Skeletal muscle tissue (tissue), 4 donors: ENCODE data around the gene WFDC10A. TPM values are rescaled to one million over a fixed set of nuclear protein-coding genes. Genes with fewer than 3 reads are reported as not detected.
"Not testable (repeated sequence)": the region's sequence is repeated elsewhere in the genome, so short reads cannot be mapped to it uniquely, and the experiment has no call there.

Source experiments
- H3K27ac ChIP-seq: one replicate; pipeline ENCODE4 v1.7.0; 2013; ENCODE audit warnings: mild to moderate bottlenecking, low read depth, low read length, inconsistent platforms
- H3K27me3 ChIP-seq, 3 donors: one replicate each; pipeline ENCODE4 v1.7.0; 2013; ENCODE audit warnings: low read length in 3 of 3; ENCODE audit not compliant: control insufficient read depth in 3 of 3, insufficient read depth in 3 of 3
- H3K36me3 ChIP-seq, 3 donors: one replicate each; pipeline ENCODE4 v1.7.0; 2013; ENCODE audit warnings: low read length in 3 of 3; ENCODE audit not compliant: control insufficient read depth in 3 of 3, insufficient read depth in 3 of 3
- H3K4me1 ChIP-seq, 3 donors: one replicate each; pipeline ENCODE4 v1.7.0; 2013; ENCODE audit warnings: low read length in 3 of 3, mild to moderate bottlenecking in 3 of 3; ENCODE audit not compliant: control insufficient read depth in 3 of 3, insufficient read depth in 3 of 3
- H3K4me3 ChIP-seq, 3 donors: one replicate each; pipeline ENCODE4 v1.7.0; 2013; ENCODE audit warnings: low read length in 3 of 3
- H3K9ac ChIP-seq, 3 donors: one replicate each; pipeline ENCODE4 v1.7.0; 2013; ENCODE audit warnings: low read length in 3 of 3, mild to moderate bottlenecking in 3 of 3, moderate library complexity in 2 of 3, low read depth in 1 of 3
- H3K9me3 ChIP-seq, 3 donors: one replicate each; pipeline ENCODE4 v1.7.0; 2013; ENCODE audit warnings: low read length in 3 of 3; ENCODE audit not compliant: control insufficient read depth in 3 of 3
- total RNA-seq: library from RNA; depleted of rRNA; stranded (reverse); fragments of >200 nt; gene quantifications from one replicate; pipeline ENCODE4 v1.2.3, GENCODE V29; 2014
- donor health status: Osteomylitis.

WFDC10A gene
- total RNA-seq, 1 donor from 2014 or later: not detected

DNA sequence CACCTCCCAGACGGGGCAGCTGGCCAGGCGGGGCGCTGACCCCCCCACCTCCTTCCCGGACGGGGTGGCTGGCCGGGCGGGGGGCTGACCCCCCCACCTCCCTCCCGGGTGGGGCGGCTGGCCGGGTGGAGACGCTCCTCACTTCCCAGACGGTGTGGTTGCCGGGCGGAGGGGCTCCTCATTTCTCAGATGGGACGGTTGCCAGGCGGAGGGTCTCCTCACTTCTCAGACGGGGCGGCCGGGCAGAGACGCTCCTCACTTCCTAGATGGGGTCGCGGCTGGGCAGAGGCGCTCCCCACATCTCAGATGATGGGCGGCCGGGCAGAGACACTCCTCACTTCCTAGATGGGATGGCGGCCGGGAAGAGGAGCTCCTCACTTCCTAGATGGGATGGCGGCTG is 16.3 kb downstream of the WFDC10A start:
- H3K27ac ChIP-seq, H3K36me3 ChIP-seq, H3K27me3 ChIP-seq, H3K4me1 ChIP-seq, H3K9ac ChIP-seq, H3K9me3 ChIP-seq, H3K4me3 ChIP-seq: not testable (repeated sequence)

DNA sequence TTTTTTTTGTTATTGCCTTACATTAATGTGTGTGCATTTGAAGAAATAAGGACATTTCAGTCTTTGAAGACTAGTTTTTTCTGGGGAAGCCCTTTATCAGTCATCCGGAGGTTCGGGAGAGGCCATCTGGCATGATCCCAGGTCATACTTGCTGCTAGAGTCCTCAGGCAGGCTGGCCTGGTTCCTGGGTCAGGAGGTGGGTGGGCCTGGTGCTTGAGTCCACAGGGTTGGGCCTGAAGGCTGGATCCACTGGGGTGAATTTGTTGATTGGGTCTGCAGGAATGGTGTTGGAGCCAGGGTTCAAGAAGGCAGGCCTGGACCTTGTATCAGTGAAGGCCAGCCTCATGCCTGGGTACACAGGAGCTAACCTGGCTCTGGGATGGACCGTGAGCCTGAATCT is 17.3 kb downstream of the WFDC10A start:
- no peak overlapping the region for H3K9ac ChIP-seq
- no peaks in the 10 kb centered on the region for H3K27me3 ChIP-seq
- H3K27ac ChIP-seq: no peak overlapping the region
- no peaks in the 10 kb centered on the region for H3K9me3 ChIP-seq
- no peaks in the 10 kb centered on the region for H3K36me3 ChIP-seq
- no peaks in the 10 kb centered on the region for H3K4me1 ChIP-seq
- H3K4me3 ChIP-seq: no peak overlapping the region

DNA sequence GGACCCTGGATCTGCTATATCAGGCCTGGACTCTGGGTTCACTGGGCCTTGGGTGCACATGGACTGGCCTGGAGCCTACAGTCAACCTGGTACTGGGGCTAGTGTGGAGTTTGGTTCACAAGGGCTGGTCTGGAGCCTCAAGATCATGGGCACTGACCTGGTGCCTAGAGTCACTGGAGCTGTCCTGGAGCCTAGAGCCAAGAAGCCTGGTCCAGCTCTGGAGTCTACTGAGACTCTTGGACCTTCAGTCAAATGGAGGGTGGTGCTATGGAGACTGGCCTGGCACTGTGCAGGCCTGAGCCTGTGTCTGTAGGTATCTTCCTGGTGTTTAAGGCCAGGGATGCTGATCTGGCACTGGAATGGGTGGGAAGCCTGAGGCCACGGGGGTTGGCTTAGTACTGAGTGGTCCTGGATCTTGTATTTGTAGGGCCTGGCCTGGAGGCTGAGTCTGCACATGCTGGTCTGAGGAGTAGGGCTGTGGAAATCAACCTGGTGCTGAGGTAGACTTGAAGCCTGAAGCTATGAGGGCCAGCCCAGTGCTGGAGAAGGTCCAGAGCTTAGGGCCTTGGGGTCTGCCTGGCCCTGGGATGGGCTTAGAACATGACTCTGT is 18.0 kb downstream of the WFDC10A start:
- Histone ChIP-seq H3K36me3 (no peaks in the 10 kb centered on the region), H3K27ac (no peak overlapping the region), H3K4me1 (no peaks in the 10 kb centered on the region), H3K27me3 (no peaks in the 10 kb centered on the region), H3K9ac (no peak overlapping the region), H3K9me3 (no peaks in the 10 kb centered on the region), H3K4me3 (no peak overlapping the region)

DNA sequence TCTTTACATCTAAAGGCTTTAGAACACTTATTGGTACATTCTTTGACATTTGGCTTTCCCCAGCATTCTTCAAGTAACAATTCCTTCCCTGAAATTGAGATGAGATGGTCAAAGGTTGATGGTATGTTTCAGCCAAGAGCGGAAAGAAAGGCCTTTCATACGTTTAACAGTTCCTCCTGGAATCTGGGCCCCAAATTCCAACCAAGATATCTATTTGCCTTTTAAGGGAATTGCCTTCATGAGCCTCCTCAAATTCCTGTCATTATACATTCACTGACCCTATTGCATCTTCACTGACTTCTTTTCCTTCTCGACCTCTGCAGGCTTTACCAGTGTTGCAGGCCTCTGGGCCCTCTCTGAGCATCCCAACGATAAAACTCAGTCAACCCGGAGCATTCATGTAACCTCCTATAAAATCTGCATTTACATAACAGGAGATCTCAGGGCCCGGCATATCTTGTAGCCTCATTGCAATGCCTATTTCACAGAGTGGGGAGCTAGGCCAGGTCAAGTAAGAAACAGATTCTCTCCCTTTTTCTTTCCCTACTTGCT is 19.8 kb downstream of the WFDC10A start:
- Histone ChIP-seq H3K9ac (no peak overlapping the region), H3K4me1 (no peaks in the 10 kb centered on the region), H3K36me3 (no peaks in the 10 kb centered on the region), H3K27ac (no peak overlapping the region), H3K27me3 (no peaks in the 10 kb centered on the region), H3K4me3 (no peak overlapping the region), H3K9me3 (no peaks in the 10 kb centered on the region)

DNA sequence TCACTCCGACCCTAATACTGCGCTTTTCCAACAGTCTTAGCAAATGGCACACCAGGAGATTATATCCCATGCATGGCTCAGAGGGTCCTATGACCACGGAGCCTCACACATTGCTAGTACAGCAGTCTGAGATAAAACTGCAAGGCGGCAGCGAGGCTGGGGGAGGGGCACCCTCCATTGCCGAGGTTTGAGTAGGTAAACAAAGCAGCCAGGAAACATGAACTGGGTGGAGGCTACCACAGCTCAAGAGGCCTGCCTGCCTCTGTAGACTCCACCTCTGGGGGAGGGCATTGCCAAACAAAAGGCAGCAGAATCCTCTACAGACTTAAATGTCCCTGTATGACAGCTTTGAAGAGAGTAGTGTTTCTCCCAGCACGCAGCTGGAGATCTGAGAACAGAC is 22.2 kb downstream of the WFDC10A start:
- not testable (repeated sequence) for H3K4me1 ChIP-seq, H3K27me3 ChIP-seq, H3K4me3 ChIP-seq, H3K27ac ChIP-seq, H3K36me3 ChIP-seq, H3K9ac ChIP-seq, H3K9me3 ChIP-seq

DNA sequence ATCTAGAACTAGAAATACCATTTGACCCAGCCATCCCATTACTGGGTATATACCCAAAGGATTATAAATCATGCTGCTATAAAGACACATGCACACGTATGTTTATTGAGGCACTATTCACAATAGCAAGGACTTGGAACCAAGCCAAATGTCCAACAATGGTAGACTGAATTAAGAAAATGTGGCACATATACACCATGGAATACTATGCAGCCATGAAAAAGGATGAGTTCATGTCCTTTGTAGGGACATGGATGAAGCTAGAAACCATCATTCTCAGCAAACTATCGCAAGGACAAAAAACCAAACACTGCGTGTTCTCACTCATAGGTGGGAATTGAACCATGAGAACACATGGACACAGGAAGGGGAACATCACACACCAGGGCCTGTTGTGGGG is 27.5 kb downstream of the WFDC10A start:
- H3K27ac ChIP-seq, H3K9ac ChIP-seq, H3K9me3 ChIP-seq, H3K36me3 ChIP-seq, H3K4me3 ChIP-seq, H3K27me3 ChIP-seq, H3K4me1 ChIP-seq: not testable (repeated sequence)

DNA sequence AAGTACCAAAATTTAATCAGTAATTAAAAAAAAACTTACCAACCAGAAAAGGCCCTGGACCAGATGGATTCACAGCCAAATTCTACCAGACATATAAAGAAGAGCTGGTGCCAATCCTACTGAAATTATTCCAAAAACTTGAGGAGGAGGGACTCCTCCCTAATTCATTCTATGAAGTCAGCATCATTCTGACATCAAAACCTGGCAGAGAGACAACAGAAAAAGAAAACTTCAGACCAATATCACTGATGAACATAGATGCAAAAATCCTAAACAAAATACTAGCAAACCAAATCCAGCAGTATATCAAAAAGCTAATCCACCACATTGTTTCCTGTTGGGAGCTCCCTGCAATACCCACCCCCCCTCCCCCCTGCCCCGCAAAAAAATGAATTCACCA is 40.6 kb downstream of the WFDC10A start, which contains the start of gene WFDC11:
Gene WFDC11, minus strand, starts transcription at position 101 of the 400 bp plus-strand sequence. CDS start 19,639 bp downstream, outside the sequence.
- H3K27me3 ChIP-seq: no peaks in the 10 kb centered on the region
- no peak within 1 kb of the TSS for H3K9ac ChIP-seq
- H3K4me3 ChIP-seq: no peak within 1 kb of the TSS
- no peaks in the 10 kb centered on the region for H3K4me1 ChIP-seq
- no peak within 1 kb of the TSS for H3K27ac ChIP-seq
- H3K9me3 ChIP-seq: peaks cover 0 to 4% (median 4%) of the 10 kb centered on the region in 3 donors
- no peaks in the 10 kb centered on the region for H3K36me3 ChIP-seq

DNA sequence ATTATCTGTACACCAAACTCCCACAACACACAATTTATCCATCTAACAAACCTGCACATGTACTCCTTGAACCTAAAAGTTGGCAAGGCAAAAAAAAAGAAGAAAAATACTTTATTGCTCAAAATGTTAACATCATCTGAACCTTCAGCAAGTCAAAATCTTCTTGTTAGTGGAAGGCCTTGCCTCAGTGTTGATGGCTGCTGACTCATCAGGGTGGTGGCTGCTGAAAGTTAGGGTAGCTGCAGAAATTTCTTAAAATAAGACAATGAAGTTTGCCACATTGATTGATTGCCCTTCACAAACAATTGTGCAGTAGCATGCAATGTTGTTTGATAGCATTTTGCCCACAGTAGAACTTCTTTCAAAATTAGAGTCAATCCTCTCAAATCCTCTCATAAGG is 43.2 kb downstream of the WFDC10A start:
- peaks cover 0 to 4% (median 4%) of the 10 kb centered on the region in 3 donors for H3K9me3 ChIP-seq
- no peak overlapping the region for H3K9ac ChIP-seq
- no peaks in the 10 kb centered on the region for H3K27me3 ChIP-seq
- H3K4me1 ChIP-seq: no peaks in the 10 kb centered on the region
- H3K27ac ChIP-seq: no peak overlapping the region
- no peaks in the 10 kb centered on the region for H3K36me3 ChIP-seq
- H3K4me3 ChIP-seq: no peak overlapping the region

DNA sequence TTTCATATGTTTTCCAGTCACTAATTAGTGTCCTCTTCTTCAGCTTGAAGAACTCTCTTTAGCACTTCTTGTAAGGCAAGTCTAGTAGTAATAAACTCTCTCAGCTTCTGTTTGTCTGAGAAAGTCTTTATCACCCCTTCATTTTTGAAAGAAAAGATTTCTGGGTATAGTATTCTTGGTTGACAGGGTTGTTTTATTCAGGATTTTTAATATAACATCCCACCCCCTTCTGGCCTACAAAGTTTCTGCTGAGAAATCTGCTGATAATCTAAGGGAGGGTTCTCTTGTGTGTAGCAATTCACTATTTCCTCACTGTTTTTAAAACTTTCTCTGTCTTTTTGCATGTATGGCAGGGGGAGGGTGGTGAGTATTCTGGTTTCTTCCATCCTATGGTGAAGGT is 50.1 kb downstream of the WFDC10A start:
- Histone ChIP-seq H3K27ac (no peak overlapping the region), H3K4me1 (no peaks in the 10 kb centered on the region), H3K27me3 (peaks cover 0 to 3% (median 0%) of the 10 kb centered on the region in 3 donors), H3K9ac (no peak overlapping the region), H3K36me3 (no peaks in the 10 kb centered on the region), H3K9me3 (peaks cover 7 to 18% (median 14%) of the 10 kb centered on the region in 3 donors), H3K4me3 (no peak overlapping the region)
